H9 (cell line): ENCODE measurements around the gene TRANK1. TPM values are rescaled to one million over a fixed set of nuclear protein-coding genes. Genes with fewer than 3 reads are reported as not detected.

Experiments used
- DNase-seq: peaks from one replicate; pipeline ENCODE4 v3.0.0-alpha.2; 2017
- H2AFZ ChIP-seq: one replicate; pipeline ENCODE4 v1.6.1; 2013; ENCODE audit warnings: mild to moderate bottlenecking, low read length, control low read depth, moderate library complexity
- H2AK5ac ChIP-seq: 2 replicates; pipeline ENCODE4 v1.6.1; 2013; ENCODE audit warnings: low read length, control low read depth, mixed read lengths; ENCODE audit not compliant: insufficient read length
- H2BK120ac ChIP-seq: one replicate; pipeline ENCODE4 v1.6.1; 2013; ENCODE audit warnings: low read depth, mild to moderate bottlenecking, low read length, control low read depth, inconsistent platforms; ENCODE audit not compliant: poor library complexity, severe bottlenecking
- H2BK12ac ChIP-seq: 2 replicates; pipeline ENCODE4 v1.6.1; 2013; ENCODE audit warnings: low read length, control low read depth, mixed read lengths, low read depth; ENCODE audit not compliant: insufficient read length
- H2BK15ac ChIP-seq: 2 replicates; pipeline ENCODE4 v1.6.1; 2013; ENCODE audit warnings: low read depth, low read length, control low read depth
- H2BK20ac ChIP-seq: one replicate; pipeline ENCODE4 v1.6.1; 2013; ENCODE audit warnings: low read depth, mild to moderate bottlenecking, low read length, control low read depth, inconsistent platforms; ENCODE audit not compliant: poor library complexity, severe bottlenecking
- H2BK5ac ChIP-seq: 2 replicates; pipeline ENCODE4 v1.6.1; 2013; ENCODE audit warnings: low read length, control low read depth, mixed read lengths; ENCODE audit not compliant: insufficient read length
- H3K14ac ChIP-seq: 2 replicates; pipeline ENCODE4 v1.6.1; 2013; ENCODE audit warnings: low read length, control low read depth; ENCODE audit not compliant: insufficient read depth
- H3K18ac ChIP-seq: 2 replicates; pipeline ENCODE4 v1.6.1; 2013; ENCODE audit warnings: low read depth, mild to moderate bottlenecking, mixed read lengths, low read length, control low read depth; ENCODE audit not compliant: insufficient read length
- H3K23ac ChIP-seq: 2 replicates; pipeline ENCODE4 v1.6.1; 2013; ENCODE audit warnings: low read length, control low read depth, mixed read lengths, low read depth; ENCODE audit not compliant: insufficient read length
- H3K23me2 ChIP-seq: 2 replicates; pipeline ENCODE4 v1.6.1; 2013; ENCODE audit warnings: low read depth, mild to moderate bottlenecking, mixed read lengths, low read length, control low read depth; ENCODE audit not compliant: insufficient read length, poor library complexity, severe bottlenecking
- H3K27ac ChIP-seq: 2 replicates; pipeline ENCODE4 v1.5.1; 2013; ENCODE audit warnings: low read length, control low read depth, mixed read lengths, low read depth; ENCODE audit not compliant: insufficient read length
- H3K27me3 ChIP-seq: 2 replicates; pipeline ENCODE4 v1.6.1; 2013; ENCODE audit warnings: low read length, control low read depth, inconsistent platforms; ENCODE audit not compliant: insufficient read depth
- H3K4ac ChIP-seq: 2 replicates; pipeline ENCODE4 v1.6.1; 2013; ENCODE audit warnings: low read depth, mild to moderate bottlenecking, control low read depth, inconsistent platforms, low read length, moderate library complexity
- H3K4me1 ChIP-seq: 2 replicates; pipeline ENCODE4 v1.6.1; 2013; ENCODE audit warnings: low read length, control low read depth, inconsistent platforms; ENCODE audit not compliant: insufficient read depth
- H3K4me2 ChIP-seq: 2 replicates; pipeline ENCODE4 v1.6.1; 2013; ENCODE audit warnings: low read length, control low read depth, mixed read lengths; ENCODE audit not compliant: insufficient read length, insufficient read depth
- H3K56ac ChIP-seq: 2 replicates; pipeline ENCODE4 v1.6.1; 2013; ENCODE audit warnings: low read depth, mild to moderate bottlenecking, mixed read lengths, low read length, control low read depth; ENCODE audit not compliant: insufficient read length
- H3K79me1 ChIP-seq: 2 replicates; pipeline ENCODE4 v1.6.1; 2013; ENCODE audit warnings: low read depth, mild to moderate bottlenecking, moderate library complexity, low read length, control low read depth, inconsistent platforms; ENCODE audit not compliant: insufficient read depth, poor library complexity, severe bottlenecking
- H3K79me2 ChIP-seq: 2 replicates; pipeline ENCODE4 v1.6.1; 2013; ENCODE audit warnings: low read length, control low read depth, inconsistent platforms; ENCODE audit not compliant: insufficient read depth
- H3K9ac ChIP-seq: 2 replicates; pipeline ENCODE4 v1.6.1; 2013; ENCODE audit warnings: low read length, control low read depth, mixed read lengths; ENCODE audit not compliant: insufficient read length; ENCODE audit errors: extremely low read depth
- H3K9me3 ChIP-seq: one replicate; pipeline ENCODE4 v1.6.1; 2013; ENCODE audit warnings: low read depth, low read length, inconsistent platforms; ENCODE audit not compliant: control insufficient read depth
- H3T11ph ChIP-seq: one replicate; pipeline ENCODE4 v1.6.1; 2013; ENCODE audit warnings: mild to moderate bottlenecking, low read length, control low read depth, inconsistent platforms
- H4K20me1 ChIP-seq: one replicate; pipeline ENCODE4 v1.6.1; 2013; ENCODE audit not compliant: control insufficient read depth, insufficient read length, insufficient read depth
- H4K5ac ChIP-seq: 2 replicates; pipeline ENCODE4 v1.6.1; 2013; ENCODE audit warnings: low read depth, mild to moderate bottlenecking, mixed read lengths, low read length, control low read depth; ENCODE audit not compliant: insufficient read length
- H4K8ac ChIP-seq: replicated peaks from 2 replicates; pipeline ENCODE4 v1.6.1; 2013; ENCODE audit warnings: low read length, control low read depth, mixed read lengths, low read depth; ENCODE audit not compliant: insufficient read length
- H4K91ac ChIP-seq: 2 replicates; pipeline ENCODE4 v1.6.1; 2013; ENCODE audit warnings: low read depth, mild to moderate bottlenecking, moderate library complexity, mixed read lengths, low read length, control low read depth; ENCODE audit not compliant: insufficient read length
- H3K27ac Mint-ChIP-seq, 3 experiments: 2 replicates in 2 of 3; 3 replicates in 1 of 3; pipeline ENCODE4 v1.8.0; 2020 to 2021; ENCODE audit warnings: mixed read lengths in 3 of 3, mild to moderate bottlenecking in 1 of 3, moderate library complexity in 1 of 3
- H3K27me3 Mint-ChIP-seq: 2 replicates; pipeline ENCODE4 v1.8.0; 2021; ENCODE audit warnings: low read depth, mild to moderate bottlenecking, moderate library complexity, mixed read lengths
- H3K36me3 Mint-ChIP-seq, 3 experiments: 2 replicates in 2 of 3; 3 replicates in 1 of 3; pipeline ENCODE4 v1.8.0; 2020 to 2021; ENCODE audit warnings: low read depth in 3 of 3, mixed read lengths in 3 of 3; ENCODE audit not compliant: insufficient read depth in 1 of 3
- H3K4me1 Mint-ChIP-seq, 2 experiments: 2 replicates each; pipeline ENCODE4 v1.8.0; 2020; ENCODE audit warnings: mixed read lengths in 2 of 2
- H3K4me3 Mint-ChIP-seq, 2 experiments: 2 replicates in 1 of 2; 3 replicates in 1 of 2; pipeline ENCODE4 v1.8.0; 2020 to 2021; ENCODE audit warnings: mild to moderate bottlenecking in 2 of 2, mixed read lengths in 2 of 2, moderate library complexity in 1 of 2
- H3K9me3 Mint-ChIP-seq, 2 experiments: 2 replicates in 1 of 2; 3 replicates in 1 of 2; pipeline ENCODE4 v1.8.0; 2020; ENCODE audit warnings: mild to moderate bottlenecking in 2 of 2, mixed read lengths in 2 of 2, moderate library complexity in 1 of 2
- WGBS: extraction: QIAGEN DNeasy Blood & Tissue Kit; methylation state at CpG from one replicate; pipeline ENCODE4 v1.1.7; 2013; ENCODE audit warnings: missing lambda C conversion rate, low lambda C conversion rate, mixed read lengths; ENCODE audit not compliant: insufficient read length; ENCODE audit errors: extremely low coverage; 5-methylcytosine and 5-hydroxymethylcytosine counted together
- total RNA-seq: library from RNA; stranded (reverse); gene quantifications from 2 replicates; pipeline ENCODE4 v1.2.1, GENCODE V29; 2021
- TF ChIP-seq, protein P1 (sequence below): fragments of 200-600 bp; sonication (generic); conservative IDR thresholded peaks from 3 replicates; pipeline ENCODE4 v1.8.0; 2021; ENCODE audit warnings: antibody characterized with exemption, mild to moderate bottlenecking

The TRANK1 gene
- total RNA-seq, 1 experiment from 2014 or later: 5.9 TPM

DNA sequence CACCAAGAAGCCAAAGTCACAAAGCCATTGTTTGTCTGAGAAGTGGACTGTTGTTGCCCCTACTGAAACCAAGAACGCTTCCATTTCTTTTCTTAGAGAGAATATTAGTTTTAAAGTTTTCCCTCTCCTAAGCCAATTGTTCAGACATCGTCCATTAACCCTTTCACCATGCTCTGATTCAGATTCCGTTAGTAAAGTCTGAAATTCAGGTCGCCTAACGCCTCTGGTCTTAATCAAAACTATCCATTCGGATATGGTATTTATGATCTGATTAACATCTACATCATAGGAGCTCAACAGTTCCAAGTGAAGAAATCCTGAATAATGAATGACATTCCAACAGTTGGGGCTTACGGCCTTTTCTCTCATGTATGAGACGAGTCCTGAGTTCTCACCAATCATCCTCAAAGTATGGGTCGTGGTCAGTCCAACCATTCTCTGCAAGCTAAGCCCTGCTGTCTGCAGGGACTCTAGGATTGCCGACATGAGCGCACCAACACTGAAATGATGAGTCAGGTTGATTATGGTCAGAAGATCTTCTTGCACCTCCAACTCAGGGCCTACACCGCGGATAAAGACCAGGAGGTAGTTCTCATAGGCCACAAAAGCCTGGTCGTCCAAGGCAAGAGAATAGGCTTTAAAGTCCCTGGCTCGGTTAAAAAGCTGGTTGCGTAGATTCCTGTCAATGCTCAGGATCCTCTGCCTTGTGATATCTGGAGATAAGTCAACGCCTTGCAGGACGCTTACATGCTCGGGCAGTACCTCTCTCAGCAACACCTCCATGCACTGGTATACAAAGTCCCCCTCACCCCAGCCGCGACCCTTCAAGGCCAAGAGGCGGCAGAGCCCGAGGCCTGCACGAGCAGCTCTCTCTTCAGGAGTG is 47.3 kb upstream of the TRANK1 start:
- Mint-ChIP-seq H3K4me1 (peaks cover 23 to 30% of the 10 kb centered on the region in 2 experiments), H3K9me3 (no peaks in the 10 kb centered on the region), H3K36me3 (peaks cover 18 to 50% (median 33%) of the 10 kb centered on the region in 3 experiments; a peak in 6 of 7 replicates), H3K27ac (no peak overlapping the region; a peak in 1 of 7 replicates), H3K4me3 (no peak overlapping the region), H3K27me3 (no peaks in the 10 kb centered on the region)
- Histone ChIP-seq H3K9ac (peak overlapping the region; percentile 95), H2BK12ac (no peak overlapping the region), H3K79me1 (peaks cover 3% of the 10 kb centered on the region), H3K23ac (no peak overlapping the region), H4K91ac (peak overlapping the region; percentile 2), H4K5ac (peak overlapping the region; percentile 47), H4K20me1 (no peaks in the 10 kb centered on the region), H3K18ac (peak overlapping the region; percentile 97), H4K8ac (no peak overlapping the region), H3T11ph (no peak overlapping the region), H2BK15ac (no peak overlapping the region), H2BK20ac (no peak overlapping the region), H3K56ac (peak overlapping the region; percentile 42), H2BK5ac (peak overlapping the region; percentile 32), H2AFZ (no peak overlapping the region), H3K27ac (peak overlapping the region; percentile 84), H3K23me2 (peaks cover 10% of the 10 kb centered on the region), H3K14ac (peak overlapping the region; percentile 97), H3K27me3 (no peaks in the 10 kb centered on the region), H2AK5ac (no peak overlapping the region), H3K4me1 (no peaks in the 10 kb centered on the region), H3K79me2 (peaks cover 18% of the 10 kb centered on the region; the same call in 1 of the 2 replicates), H3K9me3 (no peaks in the 10 kb centered on the region), H3K4me2 (peak overlapping the region; percentile 95), H2BK120ac (no peak overlapping the region), H3K4ac (0 out of 2 replicates have a peak overlapping the region, but pooled peaks have one; percentile 18)
- WGBS: no CpG with 5 or more reads among the region's 24 CpGs
- DNase-seq: no peak
- TF ChIP-seq, protein P1, sequence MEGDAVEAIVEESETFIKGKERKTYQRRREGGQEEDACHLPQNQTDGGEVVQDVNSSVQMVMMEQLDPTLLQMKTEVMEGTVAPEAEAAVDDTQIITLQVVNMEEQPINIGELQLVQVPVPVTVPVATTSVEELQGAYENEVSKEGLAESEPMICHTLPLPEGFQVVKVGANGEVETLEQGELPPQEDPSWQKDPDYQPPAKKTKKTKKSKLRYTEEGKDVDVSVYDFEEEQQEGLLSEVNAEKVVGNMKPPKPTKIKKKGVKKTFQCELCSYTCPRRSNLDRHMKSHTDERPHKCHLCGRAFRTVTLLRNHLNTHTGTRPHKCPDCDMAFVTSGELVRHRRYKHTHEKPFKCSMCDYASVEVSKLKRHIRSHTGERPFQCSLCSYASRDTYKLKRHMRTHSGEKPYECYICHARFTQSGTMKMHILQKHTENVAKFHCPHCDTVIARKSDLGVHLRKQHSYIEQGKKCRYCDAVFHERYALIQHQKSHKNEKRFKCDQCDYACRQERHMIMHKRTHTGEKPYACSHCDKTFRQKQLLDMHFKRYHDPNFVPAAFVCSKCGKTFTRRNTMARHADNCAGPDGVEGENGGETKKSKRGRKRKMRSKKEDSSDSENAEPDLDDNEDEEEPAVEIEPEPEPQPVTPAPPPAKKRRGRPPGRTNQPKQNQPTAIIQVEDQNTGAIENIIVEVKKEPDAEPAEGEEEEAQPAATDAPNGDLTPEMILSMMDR: no peak
